Upper lobe of left lung (tissue), 4 donors: Measurements from ENCODE around the gene TLK1.

Experiments
- POLR2A ChIP-seq, 4 donors: fragments of 450-650 bp; IDR thresholded peaks; one replicate each; pipeline ENCODE4 v1.5.1; 2016 to 2017; ENCODE audit warnings: antibody characterized with exemption in 4 of 4, mild to moderate bottlenecking in 2 of 4
- TF ChIP-seq, protein P1 (sequence below), 6 experiments: fragments of 450-650 bp in 4 of 6; fragments of 200-600 bp in 2 of 6; sonication (generic) in 2 of 6; IDR thresholded peaks; one replicate each; pipeline ENCODE4 v1.5.1; 2016 to 2019; ENCODE audit warnings: antibody characterized with exemption in 6 of 6

- TF ChIP-seq, protein P1, sequence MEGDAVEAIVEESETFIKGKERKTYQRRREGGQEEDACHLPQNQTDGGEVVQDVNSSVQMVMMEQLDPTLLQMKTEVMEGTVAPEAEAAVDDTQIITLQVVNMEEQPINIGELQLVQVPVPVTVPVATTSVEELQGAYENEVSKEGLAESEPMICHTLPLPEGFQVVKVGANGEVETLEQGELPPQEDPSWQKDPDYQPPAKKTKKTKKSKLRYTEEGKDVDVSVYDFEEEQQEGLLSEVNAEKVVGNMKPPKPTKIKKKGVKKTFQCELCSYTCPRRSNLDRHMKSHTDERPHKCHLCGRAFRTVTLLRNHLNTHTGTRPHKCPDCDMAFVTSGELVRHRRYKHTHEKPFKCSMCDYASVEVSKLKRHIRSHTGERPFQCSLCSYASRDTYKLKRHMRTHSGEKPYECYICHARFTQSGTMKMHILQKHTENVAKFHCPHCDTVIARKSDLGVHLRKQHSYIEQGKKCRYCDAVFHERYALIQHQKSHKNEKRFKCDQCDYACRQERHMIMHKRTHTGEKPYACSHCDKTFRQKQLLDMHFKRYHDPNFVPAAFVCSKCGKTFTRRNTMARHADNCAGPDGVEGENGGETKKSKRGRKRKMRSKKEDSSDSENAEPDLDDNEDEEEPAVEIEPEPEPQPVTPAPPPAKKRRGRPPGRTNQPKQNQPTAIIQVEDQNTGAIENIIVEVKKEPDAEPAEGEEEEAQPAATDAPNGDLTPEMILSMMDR (IDR thresholded peaks at IDR 0.05): no peak
- TF ChIP-seq POLR2A (IDR thresholded peaks at IDR 0.05): no peak
These were observed 5.8 kb upstream of the TLK1 start for GRCh38 chr2:171166328-171166983.
